Tibial nerve (tissue), 4 donors: Measurements from ENCODE around the gene TRIP11. TPM values are rescaled to one million over a fixed set of nuclear protein-coding genes. Genes with fewer than 3 reads are reported as not detected.

Experiments used
- DNase-seq, 2 donors: peaks; one replicate each; pipeline ENCODE4 v3.0.0-alpha.2; 2019; ENCODE audit warnings: low spot score in 2 of 2
- H3K27ac ChIP-seq, 4 donors: fragments of 200-600 bp; sonication (generic) in 3 of 4; one replicate each; pipeline ENCODE4 v1.5.1; 2017 to 2019; ENCODE audit warnings: mild to moderate bottlenecking in 1 of 4
- H3K27me3 ChIP-seq, 2 donors: fragments of 200-600 bp; sonication (generic) in 1 of 2; one replicate each; pipeline versions ENCODE4 v1.5.1 to v1.6.0; 2017 to 2019
- H3K36me3 ChIP-seq, 3 donors: fragments of 200-600 bp; sonication (generic); one replicate each; pipeline ENCODE4 v1.5.1; 2018 to 2019
- H3K4me1 ChIP-seq, 4 donors: fragments of 200-600 bp; sonication (generic) in 3 of 4; one replicate each; pipeline ENCODE4 v1.5.1; 2017 to 2019
- H3K4me3 ChIP-seq, 4 donors: fragments of 200-600 bp; sonication (generic) in 3 of 4; one replicate each; pipeline ENCODE4 v1.5.1; 2017 to 2019; ENCODE audit warnings: mild to moderate bottlenecking in 1 of 4, moderate library complexity in 1 of 4
- H3K9me3 ChIP-seq, 4 donors: fragments of 200-600 bp; sonication (generic) in 3 of 4; one replicate each; pipeline ENCODE4 v1.5.1; 2017 to 2019
- EP300 ChIP-seq, 2 donors: sonication (generic); formaldehyde crosslinking; IDR thresholded peaks; one replicate each; pipeline ENCODE4 v1.6.1; 2017; ENCODE audit warnings: antibody characterized with exemption in 2 of 2, mild to moderate bottlenecking in 1 of 2
- POLR2A ChIP-seq, 2 donors: fragments of 450-650 bp; IDR thresholded peaks; one replicate each; pipeline ENCODE4 v1.6.1; 2017; ENCODE audit warnings: antibody characterized with exemption in 2 of 2, mild to moderate bottlenecking in 2 of 2, moderate library complexity in 2 of 2
- WGBS, 2 donors: methylation state at CpG; one replicate each; pipeline ENCODE4 v1.1.5; 2018; 5-methylcytosine and 5-hydroxymethylcytosine counted together
- total RNA-seq, 4 donors: library from RNA; depleted of rRNA; stranded (reverse); fragments of >200 nt; gene quantifications; one replicate each; pipeline ENCODE4 v1.1.0, GENCODE V29; 2016
- TF ChIP-seq, protein P1 (sequence below), 5 experiments: fragments of 200-600 bp in 3 of 5; fragments of 450-650 bp in 2 of 5; sonication (generic) in 3 of 5; IDR thresholded peaks; one replicate each; pipeline ENCODE4 v1.5.1; 2016 to 2019; ENCODE audit warnings: antibody characterized with exemption in 5 of 5, mild to moderate bottlenecking in 3 of 5, moderate library complexity in 2 of 5

Gene TRIP11
- total RNA-seq, 4 donors from 2014 or later = 26.9 to 33.5 (median 33.3) TPM

DNA sequence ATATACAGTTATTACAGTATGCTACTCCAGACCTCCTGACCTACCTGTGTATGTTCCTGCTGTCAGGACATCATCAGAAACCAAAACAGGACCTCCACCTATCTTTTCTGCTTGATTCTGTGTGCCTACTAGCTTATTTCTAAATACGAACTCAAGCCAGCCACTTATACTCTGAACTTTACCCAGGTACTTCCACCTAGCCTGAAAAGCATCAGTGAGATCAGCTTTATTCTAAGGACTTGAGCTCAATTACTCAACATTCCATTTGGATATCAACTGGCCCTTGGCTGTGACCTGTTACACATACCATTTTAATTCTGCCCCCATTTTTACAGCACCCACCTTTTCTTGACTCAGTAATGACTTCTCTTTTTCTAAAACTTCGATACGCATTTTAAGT is 29.2 kb downstream of the TRIP11 start:
- Histone ChIP-seq H3K27ac (no peak overlapping the region), H3K27me3 (no peaks in the 10 kb centered on the region), H3K4me3 (no peak overlapping the region), H3K9me3 (no peaks in the 10 kb centered on the region), H3K4me1 (no peaks in the 10 kb centered on the region), H3K36me3 (peaks cover 3 to 90% (median 7%) of the 10 kb centered on the region in 3 donors)
- WGBS, 2 donors = 95 to 98% methylated on average over 3 of the region's 3 CpGs
- no peak for TF ChIP-seq POLR2A (IDR thresholded peaks at IDR 0.05)
- TF ChIP-seq EP300 (IDR thresholded peaks at IDR 0.05) = no peak
- TF ChIP-seq, protein P1, sequence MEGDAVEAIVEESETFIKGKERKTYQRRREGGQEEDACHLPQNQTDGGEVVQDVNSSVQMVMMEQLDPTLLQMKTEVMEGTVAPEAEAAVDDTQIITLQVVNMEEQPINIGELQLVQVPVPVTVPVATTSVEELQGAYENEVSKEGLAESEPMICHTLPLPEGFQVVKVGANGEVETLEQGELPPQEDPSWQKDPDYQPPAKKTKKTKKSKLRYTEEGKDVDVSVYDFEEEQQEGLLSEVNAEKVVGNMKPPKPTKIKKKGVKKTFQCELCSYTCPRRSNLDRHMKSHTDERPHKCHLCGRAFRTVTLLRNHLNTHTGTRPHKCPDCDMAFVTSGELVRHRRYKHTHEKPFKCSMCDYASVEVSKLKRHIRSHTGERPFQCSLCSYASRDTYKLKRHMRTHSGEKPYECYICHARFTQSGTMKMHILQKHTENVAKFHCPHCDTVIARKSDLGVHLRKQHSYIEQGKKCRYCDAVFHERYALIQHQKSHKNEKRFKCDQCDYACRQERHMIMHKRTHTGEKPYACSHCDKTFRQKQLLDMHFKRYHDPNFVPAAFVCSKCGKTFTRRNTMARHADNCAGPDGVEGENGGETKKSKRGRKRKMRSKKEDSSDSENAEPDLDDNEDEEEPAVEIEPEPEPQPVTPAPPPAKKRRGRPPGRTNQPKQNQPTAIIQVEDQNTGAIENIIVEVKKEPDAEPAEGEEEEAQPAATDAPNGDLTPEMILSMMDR (IDR thresholded peaks at IDR 0.05) = no peak
- no peak for DNase-seq

DNA sequence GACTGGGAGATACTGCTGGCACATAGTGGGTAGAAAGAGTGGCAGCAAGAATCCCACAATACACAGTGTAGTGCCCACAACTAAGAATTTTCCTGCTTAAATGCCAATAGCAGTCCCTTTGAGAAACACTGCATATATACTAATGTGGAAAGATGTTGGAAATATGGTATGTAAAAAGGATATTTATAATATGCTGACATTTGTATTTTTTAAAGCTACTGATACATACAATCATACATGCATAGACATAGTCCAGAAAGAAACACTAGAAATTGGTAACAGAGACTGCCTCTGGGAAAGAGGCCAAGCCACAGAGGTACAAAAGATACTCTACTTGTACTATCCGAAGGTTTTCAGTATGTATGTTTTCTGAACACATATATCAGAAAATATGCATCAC is 30.3 kb downstream of the TRIP11 start:
- TF ChIP-seq EP300 (IDR thresholded peaks at IDR 0.05) = no peak
- TF ChIP-seq POLR2A (IDR thresholded peaks at IDR 0.05) = no peak
- TF ChIP-seq, protein P1 (IDR thresholded peaks at IDR 0.05) = no peak
- Histone ChIP-seq H3K9me3 (no peaks in the 10 kb centered on the region), H3K36me3 (peaks cover 0 to 90% (median 3%) of the 10 kb centered on the region in 3 donors), H3K4me3 (no peak overlapping the region), H3K27me3 (no peaks in the 10 kb centered on the region), H3K4me1 (no peaks in the 10 kb centered on the region), H3K27ac (no peak overlapping the region)
- 76 to 80% methylated on average over 1 of the region's 1 CpG for WGBS, 2 donors
- no peak for DNase-seq

DNA sequence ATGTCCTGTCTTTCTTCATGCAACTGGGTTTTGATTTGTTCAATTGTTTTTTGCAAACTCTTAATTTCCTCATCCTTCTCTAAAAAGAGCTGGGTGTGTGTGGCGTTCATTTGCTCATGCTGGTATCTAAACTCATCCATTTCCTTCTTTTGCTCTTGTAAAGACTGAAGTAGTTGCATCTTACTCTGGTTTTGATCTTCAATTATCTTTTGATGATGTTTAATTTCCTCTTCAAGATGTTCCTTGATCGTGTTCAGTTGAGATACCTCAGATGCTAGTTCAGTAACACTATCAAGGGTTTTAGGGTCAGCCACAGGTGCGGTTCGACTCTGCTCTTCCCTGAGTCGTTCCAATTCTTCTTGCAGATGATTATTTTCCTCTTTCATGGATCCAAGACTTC is 34.8 kb downstream of the TRIP11 start:
- TF ChIP-seq EP300 (IDR thresholded peaks at IDR 0.05) = no peak
- TF ChIP-seq POLR2A (IDR thresholded peaks at IDR 0.05) = no peak
- TF ChIP-seq, protein P1 (IDR thresholded peaks at IDR 0.05) = no peak

DNA sequence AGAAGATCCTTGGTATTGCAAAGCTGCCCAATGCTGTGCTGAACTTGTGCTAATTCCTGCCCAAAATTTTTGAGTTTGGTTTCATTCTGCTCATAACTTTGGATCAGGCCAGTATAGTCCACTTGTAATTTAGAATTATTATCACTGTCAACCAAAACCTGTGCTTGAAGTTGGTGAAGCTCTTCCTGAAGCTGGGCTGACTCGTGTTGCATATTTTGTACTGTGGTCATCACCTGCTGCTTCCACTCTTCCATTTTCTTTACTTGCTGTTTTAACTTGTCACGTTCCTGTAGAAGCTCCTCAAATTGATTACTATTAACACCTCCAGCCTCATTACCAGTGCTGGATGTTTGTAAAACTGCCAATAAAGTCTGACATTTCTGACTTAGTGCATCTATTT is 35.8 kb downstream of the TRIP11 start:
- no peaks in the 10 kb centered on the region for H3K4me1 ChIP-seq
- H3K4me3 ChIP-seq = no peak overlapping the region
- TF ChIP-seq EP300 (IDR thresholded peaks at IDR 0.05) (no peak), POLR2A (IDR thresholded peaks at IDR 0.05) (no peak)
- TF ChIP-seq, protein P1 (IDR thresholded peaks at IDR 0.05) = no peak
- WGBS, 2 donors = 95 to 97% methylated on average over 2 of the region's 2 CpGs
- DNase-seq = no peak
- H3K27me3 ChIP-seq = no peaks in the 10 kb centered on the region
- no peak overlapping the region for H3K27ac ChIP-seq
- H3K36me3 ChIP-seq = peaks cover 0 to 57% (median 0%) of the 10 kb centered on the region in 3 donors
- no peaks in the 10 kb centered on the region for H3K9me3 ChIP-seq

More for the DNA sequence above, 34.8 kb downstream of the TRIP11 start:
- H3K4me3 ChIP-seq = no peak overlapping the region
- no peaks in the 10 kb centered on the region for H3K9me3 ChIP-seq
- no peak for DNase-seq
- H3K27ac ChIP-seq = no peak overlapping the region
- H3K4me1 ChIP-seq = no peaks in the 10 kb centered on the region
- H3K27me3 ChIP-seq = no peaks in the 10 kb centered on the region
- peaks cover 0 to 61% (median 0%) of the 10 kb centered on the region in 3 donors for H3K36me3 ChIP-seq
- WGBS, 2 donors = 94 to 99% methylated on average over 5 of the region's 5 CpGs

DNA sequence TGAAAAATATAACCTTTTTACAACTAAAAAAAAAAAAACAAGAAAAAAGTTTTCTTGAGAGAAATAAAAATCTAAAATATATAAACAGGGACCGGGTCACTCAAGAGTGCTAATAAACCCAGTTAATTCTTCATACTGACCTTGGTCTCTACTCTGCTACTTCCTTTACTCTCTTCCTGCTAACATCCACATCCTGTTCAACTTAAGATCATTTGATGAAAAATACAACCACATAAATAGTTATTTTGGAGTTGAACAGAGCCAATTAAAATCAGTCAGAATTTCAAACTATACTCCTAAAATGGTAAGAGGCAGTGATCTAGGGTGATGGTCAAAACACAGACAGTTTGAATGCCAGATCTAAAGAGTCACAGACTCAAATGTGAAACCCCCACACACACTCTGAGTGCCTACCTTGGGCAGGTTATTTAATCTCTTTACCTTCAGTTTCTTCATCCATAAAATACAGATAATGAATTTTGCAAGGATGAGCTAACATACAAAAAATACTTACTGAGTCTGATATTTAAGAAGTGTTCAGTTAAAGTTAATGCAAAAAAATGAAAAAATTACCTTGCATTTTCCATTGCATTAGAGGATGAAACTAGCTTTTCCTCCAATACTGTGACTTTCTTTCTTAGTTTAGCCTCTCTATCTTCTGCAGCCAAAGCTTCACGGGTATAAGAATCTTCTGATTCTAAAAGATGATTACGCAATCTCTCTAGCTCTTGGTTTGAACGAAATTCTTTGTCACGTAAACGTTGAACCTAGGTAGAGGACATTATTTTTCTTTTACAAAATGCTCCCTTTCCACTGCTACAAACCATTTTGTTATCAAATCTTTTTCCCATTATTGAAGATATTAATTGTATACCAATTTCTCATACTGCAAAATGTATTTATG is 40.9 kb downstream of the TRIP11 start:
- Histone ChIP-seq H3K27me3 (no peaks in the 10 kb centered on the region), H3K27ac (no peak overlapping the region), H3K9me3 (no peaks in the 10 kb centered on the region), H3K4me1 (peaks cover 0 to 16% (median 0%) of the 10 kb centered on the region in 4 donors), H3K36me3 (peaks cover 0 to 33% (median 0%) of the 10 kb centered on the region in 3 donors), H3K4me3 (no peak overlapping the region)
- 61 to 63% methylated on average over 6 of the region's 6 CpGs for WGBS, 2 donors
- DNase-seq = no peak
- TF ChIP-seq, protein P1 (IDR thresholded peaks at IDR 0.05) = no peak
- TF ChIP-seq POLR2A (IDR thresholded peaks at IDR 0.05) (no peak), EP300 (IDR thresholded peaks at IDR 0.05) (no peak)
